OCI-M1 (cell line): ENCODE data around the gene SLC26A9.

Experiments
- DNase-seq: peaks from one replicate; lab custom pipeline; 2025; lab: John Stamatoyannopoulos, UW

The SLC26A9 gene, protein sequence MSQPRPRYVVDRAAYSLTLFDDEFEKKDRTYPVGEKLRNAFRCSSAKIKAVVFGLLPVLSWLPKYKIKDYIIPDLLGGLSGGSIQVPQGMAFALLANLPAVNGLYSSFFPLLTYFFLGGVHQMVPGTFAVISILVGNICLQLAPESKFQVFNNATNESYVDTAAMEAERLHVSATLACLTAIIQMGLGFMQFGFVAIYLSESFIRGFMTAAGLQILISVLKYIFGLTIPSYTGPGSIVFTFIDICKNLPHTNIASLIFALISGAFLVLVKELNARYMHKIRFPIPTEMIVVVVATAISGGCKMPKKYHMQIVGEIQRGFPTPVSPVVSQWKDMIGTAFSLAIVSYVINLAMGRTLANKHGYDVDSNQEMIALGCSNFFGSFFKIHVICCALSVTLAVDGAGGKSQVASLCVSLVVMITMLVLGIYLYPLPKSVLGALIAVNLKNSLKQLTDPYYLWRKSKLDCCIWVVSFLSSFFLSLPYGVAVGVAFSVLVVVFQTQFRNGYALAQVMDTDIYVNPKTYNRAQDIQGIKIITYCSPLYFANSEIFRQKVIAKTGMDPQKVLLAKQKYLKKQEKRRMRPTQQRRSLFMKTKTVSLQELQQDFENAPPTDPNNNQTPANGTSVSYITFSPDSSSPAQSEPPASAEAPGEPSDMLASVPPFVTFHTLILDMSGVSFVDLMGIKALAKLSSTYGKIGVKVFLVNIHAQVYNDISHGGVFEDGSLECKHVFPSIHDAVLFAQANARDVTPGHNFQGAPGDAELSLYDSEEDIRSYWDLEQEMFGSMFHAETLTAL

DNA sequence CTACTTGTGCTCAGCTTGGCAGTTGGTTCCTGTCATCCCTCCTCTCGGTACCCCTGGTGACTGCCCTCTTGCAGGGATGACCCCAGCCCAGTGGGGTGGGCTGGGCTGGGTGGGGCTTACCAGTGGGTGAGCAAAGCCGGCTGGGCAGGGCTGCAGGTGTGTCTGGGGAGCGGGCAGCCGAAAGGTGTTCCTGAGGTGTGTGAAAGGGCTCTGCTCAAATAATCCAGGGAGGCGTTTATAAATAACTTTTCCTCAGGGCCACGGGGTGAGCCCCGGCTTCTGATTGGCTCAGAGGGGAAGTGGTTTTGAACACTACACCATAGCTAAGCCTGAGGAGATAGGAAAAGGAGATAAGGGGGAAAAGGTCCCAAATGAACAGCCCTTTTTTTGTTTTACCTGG lies at the start of gene SLC26A9:
Gene SLC26A9 (minus strand): TSS at position 212 of the 400 bp plus-strand sequence. CDS start 7,636 bp downstream, outside the sequence.
- DNase-seq = no peak

DNA sequence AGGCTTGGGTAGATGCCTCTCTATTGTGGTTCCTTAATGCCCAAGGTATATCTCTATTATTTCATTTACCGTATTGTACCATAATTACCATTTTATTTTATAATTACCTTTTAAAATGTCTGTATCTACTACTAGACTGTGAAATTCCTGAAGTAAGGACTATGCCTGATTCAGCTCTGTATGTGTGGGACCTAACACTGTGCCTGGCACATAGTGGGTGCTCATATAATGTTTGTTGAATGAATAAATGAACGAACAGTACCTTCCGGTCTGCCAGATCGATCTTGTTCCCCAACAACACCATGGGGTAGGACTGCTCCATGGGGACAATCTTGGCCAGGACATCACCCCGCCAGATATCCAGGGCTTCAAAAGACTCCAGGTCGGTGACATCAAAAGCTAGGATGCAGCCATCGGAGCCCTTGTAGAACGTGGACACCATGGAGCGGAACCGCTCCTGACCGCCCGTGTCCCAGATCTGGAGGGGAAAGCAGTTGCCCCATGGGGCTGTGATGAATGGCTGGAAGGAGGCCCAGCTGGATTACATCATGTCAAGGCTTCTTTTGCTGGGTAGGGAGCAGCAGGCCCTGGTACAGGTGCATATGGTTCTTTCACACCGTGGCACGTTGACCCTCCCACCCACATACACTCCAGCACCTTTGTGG lies 49.1 kb upstream of the SLC26A9 start:
- no peak for DNase-seq

DNA sequence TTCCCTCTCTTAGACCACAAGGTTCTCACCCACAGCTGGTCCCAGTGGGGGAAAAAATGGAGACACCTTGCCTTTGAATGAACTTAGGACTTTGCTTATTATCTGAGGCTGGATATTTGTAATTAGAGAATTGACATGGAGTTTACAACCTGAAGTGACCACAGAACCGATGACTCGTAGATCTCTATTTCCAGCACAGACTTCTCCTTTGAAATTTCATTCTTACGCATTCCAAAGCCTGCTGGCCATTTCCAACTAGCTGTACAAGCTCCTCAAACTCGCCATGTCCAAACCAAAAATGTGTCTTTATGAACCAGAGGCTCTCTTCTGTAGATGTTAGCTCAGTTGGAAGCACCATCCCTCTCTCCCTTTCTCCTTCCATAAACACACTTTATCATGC lies 48.0 kb upstream of the SLC26A9 start:
- DNase-seq = no peak

- no peak for DNase-seq
Measured at GRCh38 chr1:205990226-205990625, 47.0 kb upstream of the SLC26A9 start.

DNA sequence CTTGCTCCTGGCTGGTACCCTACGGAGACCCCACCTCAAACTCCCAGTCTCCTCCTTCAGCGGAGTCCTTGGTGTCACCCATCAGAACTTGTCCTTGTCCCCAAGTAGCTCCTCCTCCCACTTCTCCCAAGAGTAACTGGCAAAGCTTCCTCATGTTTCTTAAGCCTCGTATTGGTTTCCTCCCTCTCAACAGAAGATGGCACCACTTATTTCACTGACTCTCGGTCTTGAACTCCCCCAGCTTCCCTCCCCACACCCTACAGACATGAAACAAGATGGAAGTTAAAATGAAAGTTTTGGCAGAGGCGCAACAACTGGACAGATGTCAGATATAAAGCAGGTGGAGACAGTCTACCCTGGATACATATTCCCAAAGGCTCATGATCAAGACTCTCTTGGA lies 46.5 kb upstream of the SLC26A9 start:
- no peak for DNase-seq

GRCh38 chr1:205988585-205988995 lies 45.3 kb upstream of the SLC26A9 start:
- DNase-seq = no peak

DNA sequence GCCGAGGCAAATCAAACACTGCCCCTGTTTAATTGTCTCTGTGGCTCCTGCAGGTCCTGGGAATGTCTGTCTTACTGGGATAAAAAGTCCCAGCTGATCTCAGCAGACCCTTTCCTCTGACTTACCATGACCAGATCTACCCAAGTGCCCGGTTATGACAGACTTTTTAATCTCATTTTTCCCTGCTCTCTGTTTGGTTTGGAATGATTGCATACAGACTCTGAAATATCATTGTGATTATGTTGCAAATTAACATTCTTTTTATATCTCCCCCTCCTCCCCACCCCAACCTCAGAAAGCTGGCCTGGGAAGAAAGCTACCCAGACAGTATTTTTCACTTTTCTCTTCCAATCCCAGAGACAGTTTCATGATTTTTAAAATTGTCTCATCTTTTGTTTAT lies 43.6 kb upstream of the SLC26A9 start:
- no peak for DNase-seq

DNA sequence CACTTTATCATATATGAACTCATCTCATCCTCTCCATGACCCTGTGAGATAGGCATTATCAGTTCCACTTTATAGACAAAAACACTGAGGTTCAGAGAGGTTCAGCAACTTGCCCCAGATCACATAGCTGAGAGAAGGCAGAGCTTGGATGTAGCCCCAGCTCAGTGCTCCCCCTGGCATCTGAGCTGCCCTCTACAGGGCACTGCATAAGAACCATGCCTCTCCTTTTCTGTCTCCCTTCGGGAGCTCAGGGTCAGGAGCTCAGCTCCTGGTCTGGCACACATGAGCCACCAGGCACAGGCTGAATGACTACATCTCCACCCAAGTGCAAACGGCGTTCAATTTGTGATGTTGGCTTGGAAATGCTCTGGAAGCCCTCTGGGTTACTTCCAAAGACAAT lies 43.0 kb upstream of the SLC26A9 start:
- DNase-seq = no peak

DNA sequence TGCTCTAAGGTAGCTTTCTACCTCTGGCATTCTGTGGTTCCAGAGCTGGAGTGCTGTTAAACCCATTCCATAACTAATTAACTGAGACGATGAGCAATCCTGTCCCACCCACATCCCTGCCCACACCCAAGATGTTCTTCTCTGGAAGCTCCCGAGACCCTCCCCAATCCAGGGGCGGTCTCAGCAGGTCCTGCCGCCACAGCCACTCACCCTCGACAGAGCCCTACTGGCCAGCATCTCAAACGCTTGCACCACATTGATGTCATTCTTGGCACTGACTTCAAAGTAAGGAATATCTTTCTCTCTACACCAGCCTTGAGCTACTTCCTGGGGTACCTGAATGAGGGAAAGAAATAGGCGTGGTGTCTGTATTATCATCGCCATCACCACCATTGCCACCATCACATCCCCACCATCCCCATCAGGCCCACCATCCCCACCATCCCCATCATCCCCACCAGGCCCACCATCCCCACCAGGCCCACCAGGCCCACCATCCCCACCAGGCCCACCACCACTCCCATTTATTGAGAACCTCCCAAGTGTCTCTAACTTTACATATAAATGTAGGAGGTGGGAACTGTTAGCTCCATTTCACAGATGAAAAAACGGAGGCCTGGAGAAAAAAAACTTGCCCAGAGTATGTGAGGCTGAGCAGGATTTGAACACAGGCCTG lies 42.2 kb upstream of the SLC26A9 start:
- no peak for DNase-seq

- peak; percentile 75 for DNase-seq
Measured at GRCh38 chr1:205983925-205984725, 40.9 kb upstream of the SLC26A9 start.

DNA sequence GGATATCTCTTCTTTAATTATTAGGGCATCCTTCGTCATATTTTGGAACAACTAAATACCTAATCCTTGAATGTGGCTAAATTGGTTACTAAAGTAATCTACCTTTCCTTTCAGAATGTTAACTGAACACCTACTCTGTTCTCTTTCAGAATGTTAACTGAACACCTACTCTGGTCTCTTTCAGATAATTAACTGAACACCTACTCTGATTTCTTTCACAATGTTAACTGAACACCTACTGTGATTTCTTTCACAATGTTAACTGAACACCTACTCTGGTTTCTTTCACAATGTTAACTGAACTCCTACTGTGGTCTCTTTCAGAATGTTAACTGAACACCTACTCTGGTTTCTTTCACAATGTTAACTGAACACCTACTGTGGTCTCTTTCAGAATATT lies 38.0 kb upstream of the SLC26A9 start:
- no peak for DNase-seq

- DNase-seq = no peak
Measured at GRCh38 chr1:205980237-205980870, 37.1 kb upstream of the SLC26A9 start.

DNA sequence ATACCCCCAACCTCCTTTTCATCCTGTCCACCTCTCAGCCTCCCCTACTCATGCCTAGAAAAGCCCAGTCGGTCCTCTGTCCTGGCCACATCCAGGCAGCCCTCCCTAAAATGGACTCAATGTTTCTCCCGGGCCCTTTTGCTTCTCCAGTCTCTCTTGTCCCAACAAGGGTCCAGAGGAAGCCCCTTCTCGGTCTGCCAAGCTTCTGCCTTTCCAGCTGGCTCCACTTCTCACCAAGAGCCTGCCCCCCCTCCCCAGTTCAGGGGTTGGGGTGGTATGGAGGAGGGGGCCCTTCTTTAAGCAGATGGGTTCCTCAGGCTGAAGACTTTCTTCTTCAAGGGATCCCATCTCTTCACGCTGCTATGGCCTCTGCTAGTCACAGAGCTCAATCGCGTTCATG lies 36.0 kb upstream of the SLC26A9 start:
- DNase-seq = no peak

DNA sequence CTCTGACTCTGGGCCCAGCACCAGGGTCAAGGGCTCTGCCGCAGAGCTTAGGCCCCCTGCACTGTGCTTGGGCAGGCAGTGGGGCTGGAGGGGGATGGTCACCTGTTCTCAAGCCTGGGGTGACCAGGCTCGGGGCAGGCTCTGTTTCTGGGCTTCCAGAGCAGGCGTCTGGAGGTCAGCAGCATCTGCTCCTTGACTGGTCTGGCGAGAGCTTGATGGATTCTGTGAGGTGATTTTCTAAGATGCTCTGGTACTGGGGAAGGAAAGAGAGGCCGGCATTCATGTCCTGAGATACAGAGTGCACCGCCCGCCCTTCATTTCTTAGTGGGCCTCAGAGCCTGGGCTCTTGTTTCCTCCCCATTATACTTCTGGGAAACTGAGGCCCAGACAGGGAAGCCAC lies 35.4 kb upstream of the SLC26A9 start:
- no peak for DNase-seq

- DNase-seq = peak; percentile 88
Measured at GRCh38 chr1:205977402-205978014, 34.3 kb upstream of the SLC26A9 start.

DNA sequence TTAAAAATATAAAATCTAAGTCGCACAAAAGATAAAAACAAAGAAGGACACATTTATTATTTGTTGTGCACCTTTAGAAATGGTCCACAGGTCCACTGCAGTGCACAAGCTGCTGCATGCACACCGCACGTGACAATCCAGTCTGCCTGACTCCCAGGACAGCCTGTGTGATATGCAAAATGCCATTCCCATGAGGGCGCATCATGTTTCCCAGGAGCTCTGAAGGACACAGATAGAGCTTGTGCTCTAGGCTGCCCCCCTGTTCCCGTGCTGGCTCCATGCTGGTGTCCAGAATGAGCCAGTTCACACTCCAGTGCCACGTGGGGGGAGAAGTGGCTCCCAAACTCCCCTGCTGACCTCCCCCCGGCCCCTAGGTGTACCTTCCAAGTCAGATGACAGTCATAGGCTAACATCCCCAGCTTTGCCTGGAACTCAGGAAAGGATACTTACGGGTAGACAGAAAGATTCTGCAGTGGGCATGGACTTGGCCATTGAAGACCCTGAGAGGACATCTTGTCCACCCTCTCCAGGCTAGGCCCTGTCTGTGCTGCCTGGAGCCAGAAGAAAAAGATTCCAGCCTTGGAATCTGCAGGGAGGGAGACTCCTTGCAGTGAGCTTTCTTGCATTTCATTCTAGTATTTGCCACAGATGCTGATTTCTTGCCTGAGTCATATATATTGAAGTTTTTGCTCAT lies 33.6 kb upstream of the SLC26A9 start:
- DNase-seq = no peak

- DNase-seq = no peak
Measured at GRCh38 chr1:205976036-205976435, 32.8 kb upstream of the SLC26A9 start.

DNA sequence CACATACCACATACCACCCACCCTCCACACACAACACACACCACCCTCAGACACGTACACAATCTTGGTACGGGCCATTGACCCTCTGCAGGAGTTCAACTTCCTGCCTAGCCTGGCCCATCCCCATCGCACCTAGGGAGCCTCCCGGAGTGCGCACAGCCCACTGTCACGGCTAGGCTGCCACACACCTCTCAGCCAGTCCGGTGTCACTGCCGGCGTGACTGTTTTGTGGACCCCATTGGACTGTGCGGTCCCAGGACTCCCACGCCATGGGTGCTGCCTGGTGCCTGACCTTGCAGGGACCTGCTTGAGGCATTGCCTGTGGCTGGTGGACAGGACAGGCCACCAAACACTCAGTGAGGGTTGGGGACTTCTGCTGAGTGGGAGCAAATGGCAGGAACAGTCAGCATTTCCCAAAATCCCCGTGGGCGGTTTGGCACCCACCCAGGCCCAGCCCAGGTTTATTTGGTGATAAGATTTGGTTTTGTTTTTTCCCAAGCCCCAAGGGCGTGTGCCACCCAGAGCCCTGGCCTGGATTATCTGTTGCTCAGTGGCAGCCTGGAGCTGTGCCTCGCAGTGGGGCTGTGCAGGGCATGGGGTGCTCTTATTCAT lies 32.2 kb upstream of the SLC26A9 start:
- DNase-seq = no peak

DNA sequence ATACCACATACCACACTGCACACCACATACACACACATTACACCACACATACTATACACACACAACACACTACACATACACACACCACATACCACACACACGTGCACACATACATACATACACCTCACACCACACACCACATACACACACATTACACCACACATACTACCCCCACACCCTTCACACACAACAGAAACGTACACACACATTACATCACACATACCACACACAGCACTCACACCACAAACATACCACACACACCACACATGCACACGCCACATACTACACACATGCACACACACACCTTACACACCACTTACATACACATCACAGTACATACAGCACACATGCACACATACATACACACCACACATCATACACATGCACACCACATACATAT lies 31.5 kb upstream of the SLC26A9 start:
- DNase-seq = no peak
